ENCODE results near the gene SLC6A6.

SLC6A6 gene

DNA sequence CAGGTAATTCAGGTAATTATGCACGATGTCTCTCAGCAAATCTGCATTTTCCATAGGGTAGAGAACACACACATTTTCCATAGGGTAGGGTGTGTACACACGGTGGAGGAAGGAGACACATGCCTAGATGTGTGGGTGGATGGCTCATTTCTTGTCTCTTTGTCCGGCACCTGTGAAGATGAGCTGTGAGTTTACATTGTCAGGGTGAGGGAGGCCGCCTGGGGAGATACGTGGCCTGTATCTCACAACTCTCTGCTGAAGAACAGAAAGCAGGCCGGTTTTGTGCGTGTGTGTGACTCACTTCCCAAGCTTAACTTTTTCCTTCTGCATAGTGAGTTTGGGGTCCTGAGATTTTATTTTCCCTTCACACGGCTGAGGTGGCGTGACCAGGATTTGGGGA lies 60.3 kb downstream of the SLC6A6 start:
- H3K27me3 ChIP-seq (ENCODE audit: control insufficient read depth, insufficient read depth, low read length), result no peaks in the 10 kb centered on the region
- peaks cover 39% of the 10 kb centered on the region for H3K4me1 ChIP-seq (ENCODE audit: control insufficient read depth, insufficient read depth, low read length)
- peaks cover 90% of the 10 kb centered on the region for H3K36me3 ChIP-seq (ENCODE audit: control insufficient read depth, insufficient read depth, low read length)
- peak overlapping the region; percentile 63; the same call in 1 of the 2 replicates for H3K27ac ChIP-seq (ENCODE audit: low read depth, low read length)
- no peaks in the 10 kb centered on the region for H3K9me3 ChIP-seq (ENCODE audit: control insufficient read depth, insufficient read depth, low read depth, low read length)
- no peak overlapping the region; the same call in 1 of the 2 replicates for H3K4me3 ChIP-seq (ENCODE audit: low read depth, low read length)
- peak overlapping the region; percentile 47 for H3K9ac ChIP-seq (ENCODE audit: low read length)

- no peaks in the 10 kb centered on the region for H3K27me3 ChIP-seq (ENCODE audit: control insufficient read depth, insufficient read depth, low read length)
- H3K9me3 ChIP-seq (ENCODE audit: control insufficient read depth, insufficient read depth, low read depth, low read length), result no peaks in the 10 kb centered on the region
- peaks cover 31% of the 10 kb centered on the region; the same call in 1 of the 2 replicates for H3K4me1 ChIP-seq (ENCODE audit: control insufficient read depth, insufficient read depth, low read length)
- H3K36me3 ChIP-seq (ENCODE audit: control insufficient read depth, insufficient read depth, low read length), result peaks cover 90% of the 10 kb centered on the region
- no peak overlapping the region; the same call in 1 of the 2 replicates for H3K4me3 ChIP-seq (ENCODE audit: low read depth, low read length)
- peak overlapping the region; percentile 62 for H3K9ac ChIP-seq (ENCODE audit: low read length)
- peak overlapping the region; percentile 63; the same call in 1 of the 2 replicates for H3K27ac ChIP-seq (ENCODE audit: low read depth, low read length)
Observed at GRCh38 chr3:14463330-14464140, 61.1 kb downstream of the SLC6A6 start.

DNA sequence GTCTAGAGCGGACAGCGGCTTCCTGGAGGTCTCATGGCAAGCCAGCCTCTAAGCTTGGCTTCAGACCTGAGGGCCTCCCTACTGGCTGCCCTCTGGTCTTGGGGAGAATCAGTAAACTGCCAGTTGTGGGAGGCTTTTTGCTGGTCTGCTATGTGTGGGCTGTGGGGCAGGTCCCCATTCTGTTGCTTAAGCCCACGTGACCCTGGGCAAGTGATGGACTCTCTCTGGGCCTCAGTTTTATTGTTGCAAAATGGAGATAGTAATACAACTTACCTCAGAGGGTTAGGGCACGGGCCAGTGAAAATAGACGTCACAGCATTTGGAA lies 61.7 kb downstream of the SLC6A6 start:
- Histone ChIP-seq H3K4me3 (ENCODE audit: low read depth, low read length) (no peak overlapping the region), H3K4me1 (ENCODE audit: control insufficient read depth, insufficient read depth, low read length) (peaks cover 31% of the 10 kb centered on the region; the same call in 1 of the 2 replicates), H3K27me3 (ENCODE audit: control insufficient read depth, insufficient read depth, low read length) (no peaks in the 10 kb centered on the region), H3K9me3 (ENCODE audit: control insufficient read depth, insufficient read depth, low read depth, low read length) (no peaks in the 10 kb centered on the region), H3K27ac (ENCODE audit: low read depth, low read length) (peak overlapping the region; percentile 49; the same call in 1 of the 2 replicates), H3K36me3 (ENCODE audit: control insufficient read depth, insufficient read depth, low read length) (peaks cover 90% of the 10 kb centered on the region), H3K9ac (ENCODE audit: low read length) (peak overlapping the region; percentile 62)

DNA sequence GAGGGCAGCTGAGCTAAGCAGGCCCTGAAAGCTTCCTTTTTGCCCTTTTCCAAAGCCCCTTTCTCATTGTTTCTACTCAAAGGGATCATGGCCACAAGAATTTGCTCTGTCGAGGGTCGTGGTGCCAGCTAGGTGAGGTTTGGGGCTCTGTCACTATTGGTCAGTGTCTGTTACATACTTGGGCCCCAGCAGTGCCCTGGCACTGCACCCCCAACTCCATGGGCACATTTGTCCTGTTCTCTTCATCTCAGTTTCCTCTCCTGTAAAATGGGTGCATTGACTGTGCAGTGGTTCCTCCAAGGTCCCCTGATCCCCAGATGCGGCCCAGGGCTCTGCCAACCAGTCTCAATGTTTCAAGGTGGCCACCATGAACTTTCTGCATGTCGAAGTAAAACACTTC lies 62.1 kb downstream of the SLC6A6 start:
- H3K36me3 ChIP-seq (ENCODE audit: control insufficient read depth, insufficient read depth, low read length), result peaks cover 90% of the 10 kb centered on the region
- no peak overlapping the region for H3K9ac ChIP-seq (ENCODE audit: low read length)
- H3K4me1 ChIP-seq (ENCODE audit: control insufficient read depth, insufficient read depth, low read length), result peaks cover 31% of the 10 kb centered on the region; the same call in 1 of the 2 replicates
- H3K4me3 ChIP-seq (ENCODE audit: low read depth, low read length), result no peak overlapping the region
- H3K27ac ChIP-seq (ENCODE audit: low read depth, low read length), result no peak overlapping the region
- H3K27me3 ChIP-seq (ENCODE audit: control insufficient read depth, insufficient read depth, low read length), result no peaks in the 10 kb centered on the region
- H3K9me3 ChIP-seq (ENCODE audit: control insufficient read depth, insufficient read depth, low read depth, low read length), result no peaks in the 10 kb centered on the region

DNA sequence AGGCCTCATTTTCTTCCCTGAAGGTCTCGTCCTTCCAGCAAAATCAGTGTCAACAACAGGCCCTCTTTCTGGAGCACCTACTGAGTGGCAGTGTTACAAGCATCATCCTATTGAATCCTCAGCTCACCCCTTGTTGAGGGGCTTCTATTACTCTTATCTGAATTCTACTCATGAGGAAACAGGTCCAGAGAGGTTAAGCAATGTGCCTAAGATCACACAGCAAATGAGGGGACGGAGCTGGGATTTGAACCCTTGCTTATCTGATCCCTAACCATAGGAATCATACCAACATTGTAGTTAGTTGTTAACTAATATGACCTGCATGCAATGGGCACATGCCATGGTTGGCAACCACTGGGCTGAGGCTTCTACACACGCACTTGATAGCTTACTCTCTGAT lies 63.0 kb downstream of the SLC6A6 start:
- Histone ChIP-seq H3K4me3 (ENCODE audit: low read depth, low read length) (no peak overlapping the region), H3K9me3 (ENCODE audit: control insufficient read depth, insufficient read depth, low read depth, low read length) (no peaks in the 10 kb centered on the region), H3K9ac (ENCODE audit: low read length) (no peak overlapping the region), H3K27ac (ENCODE audit: low read depth, low read length) (no peak overlapping the region), H3K4me1 (ENCODE audit: control insufficient read depth, insufficient read depth, low read length) (peaks cover 31% of the 10 kb centered on the region; the same call in 1 of the 2 replicates), H3K36me3 (ENCODE audit: control insufficient read depth, insufficient read depth, low read length) (peaks cover 90% of the 10 kb centered on the region), H3K27me3 (ENCODE audit: control insufficient read depth, insufficient read depth, low read length) (no peaks in the 10 kb centered on the region)

DNA sequence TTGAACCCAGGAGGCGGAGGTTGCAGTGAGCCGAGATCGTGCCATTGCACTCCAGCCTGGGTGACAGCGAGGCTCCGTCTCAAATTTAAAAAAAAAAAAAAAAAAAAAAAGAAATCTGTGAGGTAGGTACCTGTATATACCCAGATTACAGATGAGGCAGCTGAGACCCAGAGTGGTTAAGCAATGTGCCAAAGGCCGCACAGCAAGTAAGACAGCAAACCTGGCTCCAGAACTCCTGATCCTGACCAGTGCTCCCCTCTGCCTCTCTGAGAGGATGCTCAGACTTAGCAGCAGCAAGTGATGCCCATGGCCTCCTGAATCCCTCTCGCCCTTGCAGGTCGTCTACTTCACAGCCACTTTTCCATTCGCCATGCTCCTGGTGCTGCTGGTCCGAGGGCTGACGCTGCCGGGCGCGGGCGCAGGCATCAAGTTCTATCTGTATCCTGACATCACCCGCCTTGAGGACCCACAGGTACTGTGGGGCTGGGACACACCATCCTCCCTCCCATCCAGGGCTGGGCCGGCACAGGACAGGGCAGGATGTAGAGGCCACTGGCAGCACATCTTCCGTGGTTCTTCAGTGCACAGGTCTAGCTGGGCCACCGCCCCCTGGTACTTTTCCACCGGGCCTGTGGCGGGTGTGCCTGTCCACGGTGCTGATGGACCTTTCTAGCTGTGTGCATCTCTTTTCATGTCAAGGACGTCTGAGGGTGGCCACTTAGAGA lies 63.9 kb downstream of the SLC6A6 start:
- H3K27me3 ChIP-seq (ENCODE audit: control insufficient read depth, insufficient read depth, low read length), result no peaks in the 10 kb centered on the region
- H3K4me3 ChIP-seq (ENCODE audit: low read depth, low read length), result no peak overlapping the region
- no peak overlapping the region for H3K27ac ChIP-seq (ENCODE audit: low read depth, low read length)
- H3K36me3 ChIP-seq (ENCODE audit: control insufficient read depth, insufficient read depth, low read length), result peaks cover 88% of the 10 kb centered on the region
- H3K9ac ChIP-seq (ENCODE audit: low read length), result no peak overlapping the region
- no peaks in the 10 kb centered on the region for H3K9me3 ChIP-seq (ENCODE audit: control insufficient read depth, insufficient read depth, low read depth, low read length)
- H3K4me1 ChIP-seq (ENCODE audit: control insufficient read depth, insufficient read depth, low read length), result peaks cover 28% of the 10 kb centered on the region; the same call in 1 of the 2 replicates

- no peak overlapping the region for H3K27ac ChIP-seq (ENCODE audit: low read depth, low read length)
- H3K36me3 ChIP-seq (ENCODE audit: control insufficient read depth, insufficient read depth, low read length), result peaks cover 90% of the 10 kb centered on the region
- no peak overlapping the region for H3K4me3 ChIP-seq (ENCODE audit: low read depth, low read length)
- H3K4me1 ChIP-seq (ENCODE audit: control insufficient read depth, insufficient read depth, low read length), result peaks cover 26% of the 10 kb centered on the region; the same call in 1 of the 2 replicates
- H3K9ac ChIP-seq (ENCODE audit: low read length), result no peak overlapping the region
- no peaks in the 10 kb centered on the region for H3K27me3 ChIP-seq (ENCODE audit: control insufficient read depth, insufficient read depth, low read length)
- H3K9me3 ChIP-seq (ENCODE audit: control insufficient read depth, insufficient read depth, low read depth, low read length), result no peaks in the 10 kb centered on the region
Observed at GRCh38 chr3:14467814-14468620, 65.6 kb downstream of the SLC6A6 start.

DNA sequence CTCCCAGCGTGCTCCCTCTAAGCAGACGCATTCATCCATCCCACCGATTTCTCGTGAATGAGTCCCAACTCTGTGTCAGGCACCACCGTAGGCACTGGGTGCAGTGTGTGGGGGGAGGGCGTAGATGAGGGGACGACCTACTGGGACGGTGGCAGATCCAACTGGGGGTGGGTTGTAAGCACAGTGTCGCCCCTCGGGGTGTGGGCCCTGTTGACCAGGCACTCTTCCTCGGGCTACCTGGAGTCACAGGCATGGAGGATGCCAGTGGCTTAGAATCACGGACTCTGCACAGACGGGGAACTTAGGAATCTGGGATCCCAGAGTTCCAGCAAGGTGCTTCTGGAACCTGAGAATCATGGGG lies 66.2 kb downstream of the SLC6A6 start:
- Histone ChIP-seq H3K9ac (ENCODE audit: low read length) (no peak overlapping the region), H3K9me3 (ENCODE audit: control insufficient read depth, insufficient read depth, low read depth, low read length) (no peaks in the 10 kb centered on the region), H3K4me3 (ENCODE audit: low read depth, low read length) (no peak overlapping the region), H3K27me3 (ENCODE audit: control insufficient read depth, insufficient read depth, low read length) (no peaks in the 10 kb centered on the region), H3K36me3 (ENCODE audit: control insufficient read depth, insufficient read depth, low read length) (peaks cover 93% of the 10 kb centered on the region), H3K4me1 (ENCODE audit: control insufficient read depth, insufficient read depth, low read length) (peaks cover 26% of the 10 kb centered on the region; the same call in 1 of the 2 replicates), H3K27ac (ENCODE audit: low read depth, low read length) (no peak overlapping the region)

DNA sequence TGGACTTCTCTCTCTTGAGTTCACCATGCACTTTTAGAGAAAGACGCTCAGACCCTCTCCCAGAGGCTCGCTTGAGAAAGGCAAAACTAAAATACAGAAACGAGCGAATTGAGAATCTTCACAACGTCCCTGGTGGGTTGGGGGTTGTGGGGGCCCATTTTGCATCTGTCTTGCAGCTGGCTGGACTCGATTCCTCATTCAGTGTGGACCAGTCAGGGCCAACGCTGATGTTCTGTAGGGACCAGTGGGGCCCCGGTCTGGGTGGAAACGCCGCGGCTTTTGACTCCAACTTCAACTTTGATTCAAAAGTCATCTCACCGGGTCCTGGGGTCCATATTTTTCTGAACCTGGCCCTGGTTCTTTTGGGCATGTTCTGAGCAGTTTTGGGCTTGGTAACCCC lies 68.1 kb downstream of the SLC6A6 start:
- Histone ChIP-seq H3K36me3 (ENCODE audit: control insufficient read depth, insufficient read depth, low read length) (peaks cover 91% of the 10 kb centered on the region), H3K4me1 (ENCODE audit: control insufficient read depth, insufficient read depth, low read length) (peaks cover 21% of the 10 kb centered on the region; the same call in 1 of the 2 replicates), H3K4me3 (ENCODE audit: low read depth, low read length) (no peak overlapping the region), H3K27ac (ENCODE audit: low read depth, low read length) (no peak overlapping the region), H3K9me3 (ENCODE audit: control insufficient read depth, insufficient read depth, low read depth, low read length) (no peaks in the 10 kb centered on the region), H3K27me3 (ENCODE audit: control insufficient read depth, insufficient read depth, low read length) (no peaks in the 10 kb centered on the region), H3K9ac (ENCODE audit: low read length) (no peak overlapping the region)

DNA sequence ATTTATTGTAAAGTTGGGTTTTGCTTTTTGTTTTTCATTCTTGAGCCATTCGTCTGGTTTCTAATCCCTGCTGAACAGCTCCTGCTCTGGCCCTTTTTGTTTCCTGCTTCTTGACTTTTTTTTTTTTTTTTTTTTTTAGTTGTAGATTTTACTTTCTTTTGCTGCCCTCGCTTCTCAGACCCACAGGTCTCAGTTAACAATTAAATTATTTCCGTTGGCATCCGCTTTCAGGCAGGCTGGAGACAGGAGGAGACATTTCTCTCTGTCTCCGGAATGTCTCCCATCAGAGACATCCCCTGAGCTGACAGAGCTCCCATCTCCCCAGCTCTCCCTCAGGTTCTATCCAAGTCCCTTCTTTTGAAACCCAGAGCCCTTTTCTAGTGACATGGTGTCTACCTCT lies 68.6 kb downstream of the SLC6A6 start:
- peaks cover 92% of the 10 kb centered on the region for H3K36me3 ChIP-seq (ENCODE audit: control insufficient read depth, insufficient read depth, low read length)
- H3K27ac ChIP-seq (ENCODE audit: low read depth, low read length), result no peak overlapping the region

More for the DNA sequence above, 68.6 kb downstream of the SLC6A6 start:
- no peaks in the 10 kb centered on the region for H3K27me3 ChIP-seq (ENCODE audit: control insufficient read depth, insufficient read depth, low read length)
- H3K4me1 ChIP-seq (ENCODE audit: control insufficient read depth, insufficient read depth, low read length), result peaks cover 21% of the 10 kb centered on the region; the same call in 1 of the 2 replicates
- H3K9me3 ChIP-seq (ENCODE audit: control insufficient read depth, insufficient read depth, low read depth, low read length), result no peaks in the 10 kb centered on the region
- H3K4me3 ChIP-seq (ENCODE audit: low read depth, low read length), result no peak overlapping the region
- no peak overlapping the region for H3K9ac ChIP-seq (ENCODE audit: low read length)
